Raji (cell line): ENCODE measurements around the gene TTC28.

Source experiments
- POLR2A ChIP-seq: IDR thresholded peaks from 2 replicates; pipeline ENCODE4 v1.6.1; 2011; ENCODE audit warnings: low read depth, low read length, control low read depth; ENCODE audit not compliant: insufficient read depth

Gene TTC28

GRCh38 chr22:28314959-28315358 is 364.7 kb downstream of the TTC28 start:
- TF ChIP-seq POLR2A, result no peak

DNA sequence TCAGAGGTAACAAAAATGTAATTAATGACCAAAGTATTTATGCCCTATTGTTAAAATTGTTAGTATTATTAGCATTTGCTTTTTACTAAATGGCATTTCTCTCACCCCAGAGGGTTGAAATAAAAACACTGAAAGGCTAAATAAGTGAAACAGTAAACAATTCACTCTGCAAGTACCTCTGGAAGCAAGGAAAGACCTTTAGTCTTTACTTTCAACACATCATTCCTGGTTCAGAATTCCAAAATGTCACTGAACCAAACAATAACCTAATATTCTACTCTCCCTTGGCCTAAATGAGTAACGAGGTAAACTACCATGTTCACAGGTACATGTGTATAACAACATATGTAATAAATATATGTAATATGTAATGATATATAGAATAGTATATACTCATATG is 369.3 kb downstream of the TTC28 start:
- no peak for TF ChIP-seq POLR2A

DNA sequence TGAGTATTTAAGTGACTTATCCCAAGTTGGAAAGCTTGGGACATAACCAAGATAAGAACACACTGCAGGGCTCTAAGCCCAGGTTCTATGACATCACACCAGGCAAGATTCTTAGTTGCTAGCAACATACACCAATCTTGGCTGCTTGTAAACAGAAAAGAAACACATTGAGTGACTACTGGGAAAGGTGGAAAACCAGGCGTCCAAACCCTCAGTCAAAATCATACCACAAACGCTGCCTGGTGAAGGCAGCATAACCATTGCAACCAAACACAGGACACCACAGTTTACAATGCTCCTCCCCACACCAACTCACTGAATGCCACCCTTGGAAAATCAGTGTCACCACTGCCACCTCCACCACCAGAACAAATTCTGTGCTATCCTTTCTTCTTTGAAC is 379.9 kb downstream of the TTC28 start:
- no peak for TF ChIP-seq POLR2A

DNA sequence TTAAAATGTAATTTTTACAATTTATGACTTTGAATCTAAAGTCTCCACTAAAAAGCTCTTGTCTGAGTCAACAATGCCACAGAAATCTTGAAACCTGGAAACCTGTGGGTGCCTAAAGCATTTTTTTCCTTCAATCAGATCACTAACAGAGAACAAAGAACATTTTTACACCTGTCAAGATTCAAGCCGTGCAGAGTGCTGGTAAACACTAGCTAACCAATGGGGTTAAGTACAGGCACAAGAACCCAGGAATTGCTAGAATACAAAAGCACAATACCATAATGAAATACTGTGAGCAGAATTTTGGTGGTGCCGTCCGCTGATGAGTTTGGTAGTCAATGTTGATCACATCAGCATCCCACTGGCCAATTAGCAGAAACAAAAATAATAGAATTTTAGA is 380.3 kb downstream of the TTC28 start:
- no peak for TF ChIP-seq POLR2A

- TF ChIP-seq POLR2A, result no peak
Observed at GRCh38 chr22:28297504-28297903, 382.1 kb downstream of the TTC28 start.

GRCh38 chr22:28296452-28296851 is 383.2 kb downstream of the TTC28 start:
- no peak for TF ChIP-seq POLR2A

DNA sequence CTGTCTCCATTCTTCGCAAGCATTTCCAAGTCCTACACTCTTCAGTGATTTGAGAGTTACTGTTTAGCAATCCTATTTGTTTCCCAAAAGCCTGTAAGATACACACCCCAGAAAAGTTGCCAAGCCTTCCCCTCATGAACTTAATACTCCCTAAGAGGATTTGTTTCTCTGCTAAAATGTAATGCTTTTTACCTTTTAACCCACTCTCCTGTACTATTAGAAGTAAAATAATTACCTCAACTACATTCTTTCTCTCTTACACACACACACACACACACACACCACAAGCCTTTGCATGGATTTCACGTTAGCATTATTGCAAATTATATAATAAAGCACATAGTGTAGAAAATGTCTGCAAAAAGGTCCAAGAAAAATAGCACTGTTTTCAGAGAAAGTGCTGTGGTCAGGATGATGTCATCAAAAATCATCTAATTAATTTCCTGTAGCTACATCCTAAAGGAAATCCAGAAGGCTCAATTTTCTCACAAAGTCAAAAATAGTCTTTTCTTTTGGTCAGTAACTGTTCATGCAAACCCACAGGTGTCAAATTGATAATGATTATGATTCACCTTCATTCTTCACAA is 396.5 kb downstream of the TTC28 start:
- TF ChIP-seq POLR2A, result no peak

GRCh38 chr22:28282405-28283067 is 397.1 kb downstream of the TTC28 start:
- no peak for TF ChIP-seq POLR2A

DNA sequence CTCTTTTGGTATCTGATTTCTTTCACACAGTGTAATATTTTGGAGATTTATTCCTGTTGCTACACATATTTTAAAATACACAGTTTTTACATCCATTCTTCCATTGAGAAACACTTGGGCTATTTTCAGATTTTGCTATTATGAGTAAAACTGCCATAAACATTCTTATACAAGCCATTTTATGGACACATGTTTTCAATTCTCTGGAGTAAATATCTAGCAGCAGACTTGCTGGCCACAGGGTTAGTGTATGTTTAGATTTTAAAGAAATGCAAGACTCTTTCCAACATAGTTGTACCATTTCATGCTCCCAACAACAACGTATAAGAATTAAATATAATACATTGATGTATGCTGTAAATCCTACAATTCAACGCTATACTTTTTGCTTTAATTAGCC is 399.8 kb downstream of the TTC28 start:
- no peak for TF ChIP-seq POLR2A

GRCh38 chr22:28269277-28269676 is 410.4 kb downstream of the TTC28 start:
- TF ChIP-seq POLR2A, result no peak

DNA sequence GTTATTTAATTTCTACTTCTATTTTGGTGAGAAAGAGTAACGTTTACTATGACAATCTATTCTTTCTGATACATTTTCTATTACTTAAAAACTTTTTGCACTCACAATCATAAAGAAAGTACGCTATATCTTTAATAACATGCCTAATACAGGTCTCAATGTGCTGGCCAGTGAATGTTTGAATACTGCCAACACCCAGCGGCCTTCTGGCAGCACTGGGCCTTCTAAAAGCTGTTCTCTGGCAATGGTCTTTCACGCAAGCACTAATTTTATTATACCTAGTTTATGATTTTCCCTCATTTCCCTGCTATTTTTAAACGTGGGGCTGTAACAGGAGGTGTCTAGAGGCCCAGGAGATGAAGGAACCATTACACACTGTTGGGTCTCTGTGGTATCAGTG is 410.8 kb downstream of the TTC28 start:
- no peak for TF ChIP-seq POLR2A

GRCh38 chr22:28268171-28268570 is 411.5 kb downstream of the TTC28 start:
- TF ChIP-seq POLR2A, result no peak

DNA sequence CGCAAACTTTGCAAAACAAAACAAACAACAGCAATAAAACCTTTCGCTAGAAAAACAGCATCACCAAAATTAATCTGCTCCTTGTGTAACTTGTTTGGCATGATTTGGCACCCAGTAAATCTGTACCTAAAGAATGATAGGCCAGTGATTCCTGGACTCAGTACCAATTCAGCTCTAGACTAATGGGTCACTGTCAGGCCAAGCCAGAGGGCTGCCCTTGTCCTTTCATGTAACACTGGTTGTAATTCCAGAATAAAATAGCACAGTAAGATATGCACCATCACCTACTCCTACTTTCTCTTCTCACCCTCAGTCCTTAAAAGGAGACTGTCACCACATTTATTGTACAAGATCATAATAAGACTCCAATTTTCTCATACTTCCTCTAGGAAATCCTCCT is 419.0 kb downstream of the TTC28 start:
- no peak for TF ChIP-seq POLR2A

GRCh38 chr22:28259774-28260312 is 419.8 kb downstream of the TTC28 start:
- TF ChIP-seq POLR2A, result no peak

- no peak for TF ChIP-seq POLR2A
Observed at GRCh38 chr22:28254396-28254795, 425.2 kb downstream of the TTC28 start.

GRCh38 chr22:28252539-28252938 is 427.1 kb downstream of the TTC28 start:
- no peak for TF ChIP-seq POLR2A
